ENCODE results near the gene TMED4.
"Not testable (repeated sequence)": the region's sequence is repeated elsewhere in the genome, so short reads cannot be mapped to it uniquely, and the experiment has no call there.

The TMED4 gene

DNA sequence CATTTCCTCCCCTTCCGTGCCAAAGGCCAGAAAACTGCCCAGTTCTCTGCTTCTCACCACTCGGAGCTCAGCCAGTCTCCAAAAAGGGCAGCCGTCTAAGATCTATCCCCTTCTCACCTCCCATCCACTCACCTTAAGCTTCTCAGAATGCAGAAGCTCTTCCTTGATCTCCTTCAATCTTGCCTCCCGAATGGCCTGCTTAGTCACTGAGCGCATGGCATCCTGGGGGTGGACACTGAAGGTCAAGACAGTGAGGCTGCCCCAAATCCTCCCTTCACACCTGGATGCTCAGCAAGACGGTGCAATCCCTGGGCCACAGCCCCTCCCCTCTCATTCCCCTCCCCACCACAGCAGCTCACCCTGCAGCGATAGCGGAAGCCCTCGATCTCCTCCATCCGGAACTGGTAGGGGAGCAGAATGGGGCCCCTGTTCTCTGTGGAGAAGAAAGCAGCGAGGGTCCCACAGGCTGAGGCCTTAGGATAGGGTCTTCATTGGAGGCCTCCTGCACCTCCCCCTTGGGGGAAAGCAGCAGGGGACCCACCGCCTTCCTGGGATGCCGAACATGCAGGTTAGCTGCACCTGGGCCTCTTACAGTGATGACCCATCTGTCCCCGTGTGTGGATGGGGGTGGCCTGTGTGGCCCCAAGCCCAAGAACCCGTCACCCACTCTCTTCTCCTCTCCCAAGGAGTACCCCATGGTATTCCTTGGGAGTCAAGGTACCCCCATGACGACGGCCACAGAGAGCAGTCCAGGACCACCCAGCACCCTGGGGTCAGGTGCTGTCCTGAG is 13.1 kb downstream of the TMED4 start:
- DNase-seq = no peak

DNA sequence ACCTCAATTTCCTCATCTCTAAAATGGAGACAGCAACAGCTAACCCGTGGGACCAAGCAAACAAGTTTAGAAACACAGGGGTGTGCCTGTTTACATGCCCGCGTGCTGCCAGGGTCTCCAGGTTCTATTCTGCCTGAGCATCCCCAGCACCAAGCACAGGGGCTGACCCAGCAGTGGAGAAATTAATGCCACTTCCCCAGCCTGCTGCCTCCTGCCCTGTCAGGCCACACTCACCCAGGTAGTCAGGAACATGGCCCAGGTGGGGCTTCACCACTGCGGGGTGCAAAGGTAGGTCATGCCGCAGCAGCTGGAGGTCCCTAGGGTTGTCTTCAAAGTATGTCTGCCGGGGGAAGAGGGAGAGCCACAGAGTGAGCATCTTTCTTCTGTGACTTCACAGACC is 14.1 kb downstream of the TMED4 start:
- no peak for DNase-seq

DNA sequence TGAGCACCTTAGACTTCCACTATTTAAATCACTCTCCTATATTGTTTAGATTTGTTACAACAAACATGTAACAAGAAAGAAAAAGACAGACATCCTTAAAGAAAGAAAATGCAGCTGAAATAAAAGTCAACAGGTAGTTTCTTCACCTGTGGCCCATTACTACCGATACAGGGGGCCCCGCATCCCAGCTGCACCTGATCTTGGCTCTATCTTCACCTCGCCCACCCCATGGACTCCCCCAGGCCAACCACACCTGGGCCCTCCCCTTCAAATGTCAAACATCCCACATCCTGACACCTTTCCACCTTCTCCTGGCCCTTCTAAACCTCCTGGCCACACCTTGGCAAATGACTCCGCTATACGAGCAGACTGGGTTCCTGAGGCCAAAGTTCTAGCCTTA is 15.4 kb downstream of the TMED4 start:
- no peak for DNase-seq

DNA sequence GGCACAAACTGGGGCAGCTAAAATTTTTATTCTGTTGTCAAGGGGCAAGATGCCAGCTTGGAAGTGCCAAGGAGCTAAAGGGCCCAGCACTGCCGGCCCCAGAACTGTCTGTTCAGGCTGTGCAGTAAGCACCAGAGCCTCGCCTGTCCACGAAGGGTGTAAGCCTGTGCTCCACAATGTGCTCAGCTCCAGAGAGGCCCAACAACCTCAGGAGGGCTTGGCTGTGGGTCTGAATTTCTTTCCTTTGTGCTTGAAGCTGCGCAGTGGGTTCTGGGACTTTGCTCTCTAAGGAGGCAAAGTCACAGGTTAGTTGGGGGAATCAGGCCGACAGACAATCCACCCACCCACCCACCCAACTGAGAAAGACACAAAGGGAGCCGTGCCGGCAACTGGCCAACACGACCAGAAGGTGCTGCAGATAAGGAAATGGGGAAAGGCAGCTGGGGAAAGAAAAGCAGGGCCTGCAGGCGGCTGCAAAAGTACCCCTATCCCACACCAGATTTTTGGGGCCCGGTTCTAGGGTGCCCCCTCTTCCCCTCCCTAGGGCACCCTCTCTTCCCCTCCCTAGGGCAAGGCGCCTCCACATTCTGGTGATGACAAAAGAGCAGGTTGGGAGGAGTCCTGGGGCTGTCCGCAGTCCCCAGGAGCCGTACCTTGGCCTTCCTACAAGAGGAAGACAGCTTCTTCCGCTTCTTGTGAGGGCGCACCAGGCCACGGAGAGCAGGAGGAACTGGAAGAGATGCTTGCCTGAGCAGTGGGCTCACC is 16.1 kb downstream of the TMED4 start:
- no peak for DNase-seq

DNA sequence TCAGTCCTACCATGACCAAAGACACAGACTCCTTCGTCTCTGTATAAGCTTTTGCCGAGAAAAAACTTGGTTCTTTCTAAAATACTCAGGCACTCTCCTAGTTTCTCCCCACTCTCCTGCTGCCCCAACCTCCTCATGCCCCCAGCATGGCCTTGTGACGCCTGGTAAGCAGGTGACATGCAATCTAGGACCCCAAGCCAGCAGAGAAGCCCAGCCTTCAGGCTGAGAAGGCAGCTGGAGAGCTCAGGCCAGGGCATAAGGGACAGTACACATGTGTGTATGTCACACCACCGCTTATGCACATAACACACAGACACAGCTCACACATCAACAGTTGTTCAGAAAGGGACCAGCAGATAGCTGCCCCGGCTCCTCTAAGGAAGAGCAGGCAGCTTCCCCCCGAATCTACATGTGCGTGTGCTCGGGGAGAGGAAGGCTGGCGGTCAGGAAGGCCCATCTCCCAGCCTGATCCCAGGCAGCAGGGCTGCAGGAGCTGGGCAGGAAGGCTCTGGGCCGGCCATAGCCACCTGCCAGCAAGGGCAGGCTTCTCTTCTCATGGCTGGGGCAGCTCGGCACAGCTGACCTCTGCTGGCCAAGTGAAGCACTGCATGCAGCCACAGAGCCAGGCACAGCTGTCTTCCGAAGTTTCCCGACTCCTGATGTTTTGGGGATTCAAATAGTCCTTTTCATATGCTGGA is 16.8 kb downstream of the TMED4 start:
- peak; percentile 26 for DNase-seq

DNA sequence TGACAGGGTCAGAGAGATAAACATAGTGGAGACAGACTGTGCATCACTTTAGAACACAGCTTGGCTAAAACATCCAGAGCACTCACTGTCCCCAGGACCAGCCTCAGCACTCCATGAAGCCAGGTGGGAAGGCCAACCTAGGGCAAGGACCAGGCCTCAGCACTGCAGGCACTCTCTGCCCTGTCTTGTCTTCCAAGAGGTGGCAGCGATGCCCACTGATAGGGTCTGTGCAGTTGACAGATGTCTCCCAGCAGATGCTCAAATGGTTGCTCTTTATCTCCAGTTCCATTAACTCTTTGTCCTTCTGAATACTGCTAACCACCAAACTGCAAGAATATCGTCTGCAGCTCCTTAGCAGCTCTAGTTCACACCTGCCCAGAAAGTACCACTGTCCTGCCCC is 17.4 kb downstream of the TMED4 start:
- DNase-seq = no peak

DNA sequence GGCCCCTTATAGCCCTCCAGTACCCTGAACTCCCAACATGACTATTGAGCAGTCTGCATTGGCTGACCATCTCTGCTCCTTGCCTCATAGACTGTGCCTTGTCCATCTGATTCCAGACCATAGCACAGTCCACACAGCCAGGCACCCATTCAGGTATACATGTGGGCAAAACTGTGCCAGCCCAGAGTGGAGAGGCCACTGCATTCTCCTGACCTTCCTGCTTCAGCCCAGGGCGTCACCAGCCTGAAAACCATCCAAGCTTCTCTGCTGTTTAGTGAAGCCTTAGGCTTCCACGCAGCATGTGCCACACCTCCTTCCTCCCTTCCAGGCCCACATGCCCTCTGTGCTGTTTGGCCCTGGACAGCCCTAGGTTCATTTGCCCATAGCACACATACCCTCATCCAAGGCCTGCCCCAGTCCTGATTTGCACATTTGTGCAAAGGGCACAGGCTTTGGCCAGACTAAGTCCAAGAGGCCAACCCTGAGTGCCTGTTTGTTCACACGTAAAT is 18.8 kb downstream of the TMED4 start:
- no peak for DNase-seq

DNA sequence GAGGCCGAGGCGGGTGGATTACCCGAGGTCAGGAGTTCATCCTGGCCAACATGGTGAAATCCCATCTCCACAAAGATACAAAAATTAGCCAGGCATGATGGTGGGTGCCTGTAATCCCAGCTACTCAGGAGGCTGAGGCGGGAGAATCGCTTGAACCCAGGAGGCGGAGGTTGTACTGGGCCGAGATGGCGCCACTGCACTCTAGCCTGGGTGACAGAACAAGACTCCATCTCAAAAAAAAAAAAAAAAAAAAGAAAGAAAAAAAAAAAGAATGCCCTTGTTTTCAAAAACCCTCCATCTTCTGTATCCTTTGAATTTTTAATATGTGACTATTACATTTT is 19.4 kb downstream of the TMED4 start:
- not testable (repeated sequence) for DNase-seq

DNA sequence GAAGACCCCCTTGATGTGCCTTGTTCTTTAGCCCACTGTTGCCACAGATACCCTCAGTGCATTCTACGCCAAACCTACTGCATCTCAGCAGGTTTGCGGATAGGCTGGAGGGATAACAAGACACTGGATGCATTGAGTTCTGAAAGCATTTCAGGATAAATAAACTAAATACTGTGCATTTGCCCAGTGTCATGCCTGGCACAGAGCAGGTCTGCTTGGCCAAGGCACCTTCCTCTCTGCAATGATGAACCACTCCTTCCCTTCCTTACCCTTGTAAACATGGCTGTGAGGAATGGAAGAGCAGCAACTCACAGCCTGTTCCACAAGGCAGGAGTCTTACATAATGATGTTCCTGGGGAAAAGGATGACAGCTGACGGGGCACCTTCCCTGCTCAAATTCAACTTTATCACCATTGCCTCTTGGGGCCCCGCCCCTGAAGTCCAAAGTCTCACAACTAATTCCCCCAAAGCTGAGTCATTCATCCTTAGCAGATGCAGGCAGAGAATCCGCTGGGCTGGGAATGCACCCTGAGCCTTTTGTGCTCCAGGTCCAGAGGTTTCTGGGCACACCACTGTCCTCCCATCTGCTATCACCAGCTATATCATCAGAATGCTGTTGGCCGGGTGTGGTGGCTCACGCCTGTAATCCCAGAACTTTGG is 19.9 kb downstream of the TMED4 start:
- no peak for DNase-seq

DNA sequence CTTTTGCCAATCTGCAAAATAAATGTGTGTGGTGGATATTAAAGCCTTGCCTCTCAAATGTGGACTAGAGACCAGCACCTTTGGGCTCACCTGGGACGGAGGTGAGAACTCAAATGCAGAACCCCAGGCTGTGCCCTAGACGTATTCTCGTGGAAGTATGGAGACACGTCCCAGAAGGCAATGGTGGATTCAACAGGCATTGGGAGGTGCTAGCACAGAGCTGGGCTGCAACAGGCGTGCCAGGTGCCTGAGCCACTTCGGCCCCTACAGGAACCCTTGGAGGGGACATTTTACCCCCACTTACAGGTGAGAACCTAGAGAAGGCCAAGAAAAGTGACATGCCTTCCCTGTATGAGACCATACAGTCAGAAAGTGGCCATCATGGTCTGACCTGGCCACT is 20.6 kb downstream of the TMED4 start:
- DNase-seq = no peak

DNA sequence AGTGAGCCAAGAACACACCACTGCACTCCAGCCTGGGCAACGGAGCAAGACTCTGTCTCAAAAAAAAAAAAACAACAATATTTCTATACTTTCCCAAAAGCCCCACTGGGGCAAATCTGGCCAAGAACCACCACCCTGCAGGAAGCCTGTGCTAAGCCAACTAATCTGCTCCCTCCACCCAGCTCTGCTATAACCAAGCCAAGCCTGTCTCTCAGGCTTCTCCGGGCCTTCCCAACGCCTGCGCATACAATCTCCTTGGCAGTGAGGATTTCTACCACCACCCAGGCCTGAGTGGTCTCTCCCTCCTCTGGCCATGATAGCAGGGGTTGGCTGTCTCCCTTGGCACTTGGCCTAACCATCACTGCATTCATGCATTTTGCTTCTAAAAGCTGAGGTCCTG is 22.5 kb downstream of the TMED4 start:
- no peak for DNase-seq

DNA sequence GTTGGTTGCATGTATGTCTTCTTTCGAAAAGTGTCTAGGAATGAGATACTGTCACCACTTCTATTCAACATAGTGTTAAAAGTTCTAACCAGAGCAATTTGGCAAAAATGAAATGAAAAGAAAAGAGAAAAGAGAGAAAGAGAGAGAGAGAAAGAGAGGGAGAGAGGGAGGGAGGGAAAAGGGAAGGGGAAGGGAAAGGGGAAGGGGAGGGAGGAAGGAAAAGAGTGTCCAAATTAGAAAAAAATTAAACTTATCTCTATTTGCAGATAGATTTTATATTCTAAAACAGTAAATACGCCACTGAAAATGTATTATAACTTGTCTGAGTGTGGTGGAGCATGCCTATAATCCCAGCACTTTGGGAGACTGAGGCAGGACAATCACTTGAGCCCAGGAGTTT is 24.5 kb downstream of the TMED4 start:
- no peak for DNase-seq

DNA sequence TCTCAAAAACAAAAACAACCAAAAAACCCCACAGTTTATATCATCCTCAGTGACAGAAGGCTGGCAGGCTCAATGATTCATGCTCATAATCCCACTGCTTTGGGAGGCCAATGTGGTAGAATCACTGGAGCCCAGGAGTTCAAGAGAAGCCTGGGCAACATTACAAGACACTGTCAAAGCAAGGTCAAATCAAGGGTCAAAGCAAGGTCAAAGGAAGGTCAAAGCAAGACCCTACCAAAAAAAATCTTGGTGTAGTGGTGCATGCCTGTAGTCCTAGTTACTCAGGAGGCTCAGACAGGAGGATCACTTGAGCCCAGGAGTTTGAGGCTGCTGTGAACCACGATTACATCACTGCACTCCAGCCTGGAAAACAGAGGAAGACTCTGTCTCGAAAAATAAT is 26.7 kb downstream of the TMED4 start:
- no peak for DNase-seq

DNA sequence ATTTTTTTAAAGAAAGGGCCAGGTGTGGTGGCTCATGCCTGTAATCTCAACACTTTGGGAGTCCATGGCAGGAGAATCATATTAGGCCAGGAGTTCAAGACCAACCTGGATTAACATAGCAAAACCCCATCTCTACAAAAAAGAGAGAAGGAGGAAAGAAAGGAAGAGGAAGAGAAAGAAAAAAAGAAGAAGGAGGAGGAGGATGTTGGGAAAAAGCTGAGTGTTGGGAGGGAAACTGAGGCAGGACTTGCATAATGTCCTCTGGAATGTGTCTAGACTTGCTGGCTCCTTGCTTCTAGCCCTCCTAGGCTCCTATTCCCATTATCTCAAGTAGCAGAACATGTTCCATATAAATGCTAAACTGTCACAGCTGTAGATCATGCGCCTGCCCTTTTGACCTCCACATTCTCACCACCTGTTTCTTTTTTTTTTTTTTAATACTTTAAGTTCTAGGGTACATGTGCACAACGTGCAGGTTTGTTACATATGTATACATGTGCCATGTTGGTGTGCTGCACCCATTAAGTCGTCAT is 29.5 kb downstream of the TMED4 start:
- not testable (repeated sequence) for DNase-seq

DNA sequence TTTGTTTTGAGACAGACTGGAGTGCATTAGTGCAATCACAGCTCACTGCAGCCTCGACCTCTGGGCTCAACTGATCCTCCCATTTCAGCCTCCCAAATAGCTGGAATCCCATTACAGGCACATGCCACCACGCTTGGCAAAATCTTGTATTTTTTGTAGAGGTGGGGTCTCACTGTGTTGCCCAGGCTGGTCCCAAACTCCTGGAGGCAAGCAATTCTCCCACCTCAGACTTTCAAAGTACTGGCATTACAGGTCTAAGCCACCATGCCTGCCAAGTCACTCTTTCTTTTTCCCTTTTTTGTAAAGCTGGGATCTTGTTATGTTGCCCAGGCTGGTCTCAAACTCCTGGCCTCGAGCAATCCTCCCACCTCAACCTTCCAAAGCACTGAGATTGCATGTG is 32.6 kb downstream of the TMED4 start:
- DNase-seq = no peak

DNA sequence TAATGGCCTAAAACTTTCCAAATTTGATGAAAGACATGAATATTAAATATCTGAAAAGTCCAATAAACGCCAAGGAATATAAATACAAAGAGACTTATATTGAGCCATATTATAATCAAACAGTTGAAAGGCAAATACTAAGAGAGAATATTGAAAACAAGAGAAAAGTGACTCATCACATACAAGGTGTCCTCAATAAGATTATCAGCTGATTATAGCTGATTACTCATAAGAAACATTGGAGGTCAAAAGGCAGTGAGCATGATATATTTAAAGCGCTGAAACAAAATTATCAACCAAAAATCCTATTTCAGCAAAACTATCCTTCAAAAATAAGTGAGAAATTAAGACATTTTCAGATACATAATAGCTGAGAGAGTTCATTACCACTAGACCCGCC is 33.1 kb downstream of the TMED4 start:
- no peak for DNase-seq

DNA sequence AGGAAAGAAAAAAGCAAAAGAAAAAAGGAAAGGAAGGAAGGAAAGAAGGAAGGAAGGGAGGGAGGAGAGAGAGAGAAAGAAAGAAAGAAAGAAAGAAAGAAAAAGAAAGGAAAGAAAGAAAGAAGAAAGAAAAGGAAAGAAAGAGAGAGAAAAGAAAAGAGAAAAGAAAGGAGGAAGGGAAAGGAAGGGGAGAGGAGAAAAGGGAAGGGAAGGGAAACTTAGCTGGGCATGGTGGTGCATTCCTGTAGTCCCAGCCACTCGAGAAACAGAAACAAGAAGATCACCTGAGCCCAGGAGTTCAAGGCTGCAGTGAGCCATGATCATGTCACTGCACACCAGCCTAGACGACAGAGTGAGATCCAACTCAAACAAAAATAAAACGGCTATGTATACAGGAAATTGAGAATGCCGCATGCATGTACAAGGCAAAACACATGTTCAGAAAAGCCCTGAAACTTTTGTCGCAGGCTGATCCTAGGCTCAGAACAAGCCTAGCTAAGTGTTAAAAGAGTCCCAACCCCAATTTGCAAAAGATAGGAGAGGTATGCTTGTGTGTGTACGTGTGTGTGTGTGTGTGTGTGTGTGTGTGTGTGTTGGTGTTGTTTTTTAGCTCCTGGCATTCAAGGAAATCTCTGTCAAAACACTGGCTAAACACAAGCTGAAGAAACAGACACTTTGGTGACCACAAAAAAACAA is 34.3 kb downstream of the TMED4 start:
- DNase-seq = no peak

DNA sequence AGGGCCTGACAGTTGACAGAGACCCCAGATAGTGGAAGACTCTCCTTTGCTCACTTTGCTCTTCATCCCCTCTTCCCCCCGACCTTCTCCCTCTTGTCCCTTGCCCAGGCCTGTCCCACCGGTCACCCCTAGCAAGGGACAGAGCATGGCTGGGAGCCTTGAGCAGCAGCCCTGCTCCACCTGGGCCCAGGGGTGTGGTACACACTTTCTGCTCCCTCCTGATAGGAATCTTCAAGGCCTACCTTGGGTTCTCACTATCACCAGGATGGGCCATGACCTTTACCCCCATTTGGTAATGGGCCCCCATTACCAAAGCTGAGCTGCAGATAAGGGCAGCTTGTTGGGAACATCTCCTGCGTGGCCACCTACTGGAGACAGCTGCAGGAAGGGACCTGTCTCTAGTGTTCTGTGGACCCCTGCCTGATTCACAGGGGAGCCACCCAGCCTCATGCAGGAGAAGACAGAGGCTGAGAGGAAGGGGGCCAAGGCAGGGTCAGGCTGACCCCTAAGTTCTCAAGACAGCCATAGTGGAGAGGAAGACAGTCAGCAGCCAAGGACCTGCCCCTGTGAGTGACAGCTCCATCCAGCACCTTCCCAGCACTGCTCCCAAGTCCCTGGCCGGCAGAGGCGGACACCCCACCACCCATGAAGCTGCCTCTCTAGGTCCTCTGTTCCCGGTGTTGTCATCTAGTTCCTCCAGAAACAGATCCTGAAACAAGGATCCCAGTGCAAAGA is 40.0 kb downstream of the TMED4 start:
- DNase-seq = no peak

DNA sequence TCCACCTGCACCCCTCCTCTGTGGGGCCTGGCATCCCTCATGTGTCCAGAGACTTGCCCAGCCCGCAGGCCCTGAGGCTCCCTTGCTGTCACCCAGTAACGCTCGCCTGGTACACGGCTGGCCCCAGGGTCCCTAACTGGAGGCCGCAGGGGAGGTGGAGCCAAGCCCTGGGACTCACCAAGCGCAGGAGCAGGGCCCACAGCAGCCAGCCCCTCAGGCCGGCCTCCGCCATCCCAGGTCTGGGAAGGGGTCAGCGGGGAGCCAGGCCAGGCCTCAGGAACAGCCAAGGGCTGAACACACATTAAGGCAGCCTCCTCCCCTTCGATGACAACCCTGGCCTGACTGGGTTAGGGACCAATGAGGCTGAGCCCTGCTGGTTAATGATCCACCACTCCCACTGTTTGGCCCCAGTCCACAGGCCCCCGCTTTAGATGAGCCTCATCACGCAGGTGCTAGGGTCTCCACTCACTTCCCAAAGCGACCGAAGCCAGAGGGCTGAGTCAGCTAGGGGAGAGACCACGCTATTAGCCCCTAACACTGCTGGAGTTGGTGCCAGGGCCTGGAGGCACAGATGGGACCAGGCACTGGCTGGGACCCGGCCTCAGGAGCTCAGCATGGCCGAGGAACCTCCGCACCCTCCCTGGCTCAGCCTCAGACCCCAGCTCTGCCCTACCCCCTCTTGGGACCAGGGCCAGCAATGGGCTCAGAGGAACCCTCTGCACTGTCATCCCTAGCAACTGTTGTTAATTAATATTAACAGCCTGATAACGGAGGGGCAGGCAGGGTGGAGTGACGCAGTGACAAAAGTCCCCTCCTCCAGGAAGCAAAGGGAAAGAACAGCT is 40.8 kb downstream of the TMED4 start, which contains the start of gene NPC1L1:
NPC1L1 (minus strand) TSS at position 303 of the 842 bp plus-strand sequence; CDS start at position 232, 71 bp downstream.
- no peak for DNase-seq

DNA sequence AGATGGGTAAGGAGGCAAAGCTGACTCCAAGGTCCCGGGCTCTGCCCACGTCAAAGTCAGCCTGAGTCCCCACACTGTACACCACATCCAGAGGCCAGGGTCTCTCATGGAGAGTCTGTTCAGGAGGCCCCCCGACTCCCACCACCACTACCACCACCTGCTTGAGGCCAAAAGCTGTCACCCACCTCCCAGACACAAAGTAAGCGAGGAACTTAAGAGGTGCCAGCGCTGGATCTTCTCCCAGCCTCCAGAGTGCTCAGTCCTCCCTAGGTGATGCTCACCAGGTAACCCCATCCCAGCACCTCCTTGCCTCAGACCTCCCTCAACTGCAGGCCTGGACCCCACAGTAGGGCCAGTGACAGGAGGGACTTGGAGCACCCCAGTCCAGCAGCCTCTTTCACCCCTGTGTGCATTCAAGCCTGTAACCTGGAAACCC is 41.4 kb downstream of the TMED4 start:
- no peak for DNase-seq

Measured in DMS79 (cell line).